Measurements from ENCODE around the gene KLHDC3.

DNA sequence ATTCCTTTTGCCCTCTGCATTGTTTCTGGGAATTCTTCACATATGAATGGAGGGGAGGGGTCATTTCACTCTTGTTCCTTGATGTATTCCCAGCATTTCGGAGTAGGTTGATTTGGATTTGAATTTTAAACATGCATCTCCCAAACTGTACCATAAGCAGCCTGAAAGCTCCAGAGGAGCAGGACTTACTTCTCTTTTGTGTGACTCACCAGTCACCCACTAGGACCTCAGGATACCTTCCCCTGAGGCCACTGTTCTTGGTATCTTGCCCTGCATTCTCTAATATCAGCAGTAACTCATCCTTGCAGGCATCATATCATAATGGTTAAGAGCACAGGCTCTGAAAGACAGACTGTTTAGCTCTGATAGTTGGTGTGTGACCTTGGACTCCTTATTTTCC lies 44.5 kb downstream of the KLHDC3 start:
- TF ChIP-seq, protein P1, sequence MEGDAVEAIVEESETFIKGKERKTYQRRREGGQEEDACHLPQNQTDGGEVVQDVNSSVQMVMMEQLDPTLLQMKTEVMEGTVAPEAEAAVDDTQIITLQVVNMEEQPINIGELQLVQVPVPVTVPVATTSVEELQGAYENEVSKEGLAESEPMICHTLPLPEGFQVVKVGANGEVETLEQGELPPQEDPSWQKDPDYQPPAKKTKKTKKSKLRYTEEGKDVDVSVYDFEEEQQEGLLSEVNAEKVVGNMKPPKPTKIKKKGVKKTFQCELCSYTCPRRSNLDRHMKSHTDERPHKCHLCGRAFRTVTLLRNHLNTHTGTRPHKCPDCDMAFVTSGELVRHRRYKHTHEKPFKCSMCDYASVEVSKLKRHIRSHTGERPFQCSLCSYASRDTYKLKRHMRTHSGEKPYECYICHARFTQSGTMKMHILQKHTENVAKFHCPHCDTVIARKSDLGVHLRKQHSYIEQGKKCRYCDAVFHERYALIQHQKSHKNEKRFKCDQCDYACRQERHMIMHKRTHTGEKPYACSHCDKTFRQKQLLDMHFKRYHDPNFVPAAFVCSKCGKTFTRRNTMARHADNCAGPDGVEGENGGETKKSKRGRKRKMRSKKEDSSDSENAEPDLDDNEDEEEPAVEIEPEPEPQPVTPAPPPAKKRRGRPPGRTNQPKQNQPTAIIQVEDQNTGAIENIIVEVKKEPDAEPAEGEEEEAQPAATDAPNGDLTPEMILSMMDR (conservative IDR thresholded peaks at IDR 0.05 in 1 of 2, IDR thresholded peaks at IDR 0.05 in 1 of 2; ENCODE audit: low read depth in 1 of 2, low read length in 2 of 2) = no peak
- TF ChIP-seq EZH2 (IDR thresholded peaks at IDR 0.05; ENCODE audit: low read length, missing control alignments) = no peak
